Ramos (cell line): ENCODE results near the gene NANOS3.

ENCODE experiments used
- in situ Hi-C: fragments of 300-500 bp; cut with MboI; formaldehyde crosslinking; loops from one replicate; pipeline ENCODE4 v1.14.3; 2022; ENCODE audit warnings: low sequenced_read_pairs; ENCODE audit not compliant: unreplicated experiment

NANOS3 gene

DNA sequence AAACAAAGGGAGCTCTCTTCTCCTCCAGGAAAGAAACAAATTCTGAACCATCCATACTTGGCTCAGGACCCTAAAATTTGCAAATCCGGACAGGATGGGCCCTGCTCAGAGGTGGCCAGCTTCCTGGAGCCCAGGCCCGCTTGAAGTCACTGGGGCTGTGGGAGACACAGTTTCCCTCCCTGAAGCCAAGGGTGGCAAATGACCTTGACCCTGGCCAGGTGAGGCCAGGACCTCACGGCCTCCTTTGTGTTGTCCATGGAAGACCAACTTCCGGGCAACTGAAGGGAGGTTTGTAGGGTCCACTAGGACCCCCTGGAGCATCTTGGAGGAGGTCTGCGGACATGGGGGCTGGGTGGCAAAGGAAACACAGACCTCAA lies 5.5 kb downstream of the NANOS3 start:
- in situ Hi-C loops, result loop anchor here (5.0 kb wide), 1 partner anchor 190 kb away; the partner anchor contains the start of gene MISP3

DNA sequence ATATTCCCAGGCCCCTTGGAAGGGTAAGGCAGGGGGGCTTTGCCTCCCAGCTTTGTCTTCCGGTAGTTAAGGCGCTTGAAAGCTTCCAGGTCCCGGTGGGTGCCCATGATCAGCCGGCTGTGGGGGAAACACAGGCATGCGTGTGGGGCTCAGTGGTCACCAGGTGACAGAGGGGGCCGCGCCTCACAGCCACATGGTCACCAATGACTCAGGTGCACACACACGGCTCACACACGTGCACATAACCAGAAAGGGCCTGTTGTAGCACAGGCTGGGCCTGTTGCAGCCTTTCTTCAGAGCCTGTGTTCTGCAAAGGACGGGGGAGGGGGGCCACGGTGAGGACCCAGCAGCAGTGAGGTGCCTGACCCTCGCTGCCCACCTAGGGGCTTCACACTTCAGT lies 5.9 kb downstream of the NANOS3 start:
- in situ Hi-C loops, result loop anchor here (5.0 kb wide), 1 partner anchor 189 kb away; the partner anchor contains the start of gene MISP3

DNA sequence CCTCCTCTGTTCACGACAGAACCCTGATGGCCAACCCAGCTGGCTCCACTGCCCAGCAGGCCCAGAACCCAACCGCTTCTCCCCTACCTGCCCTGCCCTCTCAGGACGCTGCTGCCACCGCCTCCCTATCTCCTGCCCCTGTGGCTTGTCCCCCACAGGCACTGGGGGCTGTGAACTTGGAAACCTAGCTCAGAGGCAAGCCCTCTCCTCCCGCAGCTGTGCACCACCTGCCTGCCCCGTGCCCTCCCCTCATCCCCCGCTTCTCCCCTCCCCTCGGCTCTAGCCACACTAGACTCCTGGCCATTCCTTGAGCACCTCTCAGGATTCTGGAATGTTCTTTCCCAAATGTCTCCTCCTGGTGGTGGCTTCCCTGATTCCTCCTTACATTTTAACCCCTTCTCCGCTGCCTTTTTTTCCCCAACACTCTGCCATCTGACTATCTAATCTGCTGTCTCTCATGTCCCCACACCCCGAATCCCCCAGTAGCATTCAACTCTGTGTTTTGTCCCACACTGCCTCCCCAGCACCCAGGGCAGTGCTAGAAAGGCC lies 6.7 kb downstream of the NANOS3 start:
- in situ Hi-C loops, result loop anchor here (5.0 kb wide), 1 partner anchor 189 kb away; the partner anchor contains the start of gene MISP3

DNA sequence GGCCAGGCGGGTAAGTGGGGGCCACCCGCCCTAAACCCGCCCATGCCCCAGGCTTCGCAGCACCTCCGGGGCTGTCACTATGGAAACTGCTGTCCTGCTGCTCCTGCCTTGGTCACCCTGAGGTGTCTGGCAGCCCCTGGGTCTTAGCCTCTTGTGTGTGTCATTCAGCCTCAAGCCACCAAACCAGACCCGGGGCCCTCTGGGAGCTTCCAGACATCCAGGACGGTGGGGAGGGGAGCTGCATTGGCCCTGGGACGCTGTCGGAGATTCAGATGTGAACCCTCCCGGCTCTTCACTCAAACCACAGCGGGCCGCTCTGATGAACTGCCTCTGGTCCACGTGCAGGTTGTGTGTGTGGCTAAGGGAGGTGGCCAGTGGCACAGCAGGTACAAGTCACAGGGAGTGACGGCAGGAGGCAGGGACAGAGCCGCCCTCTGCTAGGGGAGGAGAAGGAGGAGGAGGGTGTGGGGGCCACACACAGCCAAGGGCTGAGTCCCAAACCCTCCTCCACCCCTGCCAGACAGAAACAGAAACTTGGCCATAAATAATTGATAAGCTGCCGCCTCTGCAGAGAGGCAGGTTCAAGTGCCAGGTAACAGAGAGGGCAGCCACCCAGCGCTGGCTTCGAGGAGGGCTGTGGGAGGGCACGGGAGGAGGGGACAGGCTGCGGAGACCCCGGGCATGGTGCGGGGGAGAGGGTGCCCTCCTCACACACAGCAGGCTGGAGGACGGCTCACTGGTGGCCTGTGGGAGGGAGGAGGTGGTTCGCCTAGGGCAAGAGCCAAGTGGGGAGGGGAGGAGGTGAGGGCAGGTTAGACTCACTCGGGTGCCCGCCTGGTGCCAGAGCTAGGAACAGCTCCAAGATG lies 8.0 kb downstream of the NANOS3 start:
- in situ Hi-C loops, result loop anchor here (5.0 kb wide), 1 partner anchor 187 kb away; the partner anchor contains the start of gene MISP3

DNA sequence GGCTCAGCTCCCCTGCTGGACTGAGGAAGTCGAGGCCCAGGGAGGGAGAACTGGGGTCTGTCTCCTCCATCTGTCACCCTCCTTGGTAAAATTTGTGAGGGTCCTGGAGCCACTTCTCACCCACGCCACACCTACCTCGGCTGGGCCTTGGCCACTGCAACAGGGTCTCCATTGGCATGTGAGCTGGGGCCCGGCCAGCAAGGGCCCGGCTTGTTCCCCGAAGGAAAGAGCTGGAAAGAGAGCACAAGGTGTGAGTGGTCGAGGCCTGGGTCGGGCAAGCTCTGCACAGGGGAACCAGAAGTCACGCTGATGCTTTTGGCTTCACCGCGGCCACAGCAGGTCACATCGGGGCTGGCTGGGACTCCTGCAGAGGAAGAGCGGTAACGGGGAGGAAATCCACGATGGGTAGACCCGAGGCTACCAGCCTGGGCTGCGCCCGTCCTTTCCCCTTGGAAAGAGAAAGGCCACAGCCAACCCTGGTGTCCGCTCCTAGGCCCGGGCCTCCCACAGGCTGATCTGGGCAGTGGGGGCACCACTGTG lies 9.0 kb downstream of the NANOS3 start:
- in situ Hi-C loops, result no loop called here

DNA sequence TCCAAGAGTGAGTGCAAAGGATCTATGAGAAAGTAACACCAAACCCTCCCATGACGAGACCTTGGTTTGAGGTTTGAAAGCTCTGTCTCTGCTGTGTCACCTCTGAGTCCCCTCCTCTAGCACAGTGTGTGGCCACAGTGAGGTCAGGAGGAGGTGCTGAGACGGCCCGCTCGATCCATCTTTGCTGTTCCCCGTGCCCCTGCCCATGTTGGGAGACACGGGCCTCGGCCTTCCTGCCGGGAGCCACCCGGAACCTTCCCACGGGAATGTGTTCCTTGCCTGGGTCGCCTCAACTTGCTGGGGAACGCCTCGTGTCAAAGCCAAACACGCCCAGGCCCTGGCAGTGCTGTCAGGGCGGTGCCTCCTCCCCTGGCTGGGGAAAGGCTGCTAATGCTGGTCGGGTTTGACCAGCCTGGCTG lies 10.1 kb downstream of the NANOS3 start:
- in situ Hi-C loops, result no loop called here

DNA sequence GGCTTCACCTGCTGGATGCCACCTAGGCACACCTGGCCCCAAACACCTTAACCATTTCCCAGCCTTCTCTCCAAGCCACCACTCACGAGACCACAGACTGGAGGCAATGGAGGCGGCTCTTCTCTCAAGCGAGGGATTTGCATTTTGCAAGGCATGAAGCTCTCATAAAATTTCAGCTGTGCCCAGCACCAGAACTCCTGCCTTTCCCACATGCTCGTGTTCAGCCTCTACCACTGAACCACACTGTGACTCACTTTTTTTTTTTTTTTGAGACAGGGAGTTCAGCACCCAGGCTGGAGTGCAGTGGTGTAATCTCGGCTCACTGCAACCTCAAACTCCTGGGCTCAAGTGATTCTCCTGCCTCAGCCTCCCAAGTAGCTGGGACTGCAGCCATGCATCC lies 10.6 kb downstream of the NANOS3 start:
- in situ Hi-C loops, result no loop called here

DNA sequence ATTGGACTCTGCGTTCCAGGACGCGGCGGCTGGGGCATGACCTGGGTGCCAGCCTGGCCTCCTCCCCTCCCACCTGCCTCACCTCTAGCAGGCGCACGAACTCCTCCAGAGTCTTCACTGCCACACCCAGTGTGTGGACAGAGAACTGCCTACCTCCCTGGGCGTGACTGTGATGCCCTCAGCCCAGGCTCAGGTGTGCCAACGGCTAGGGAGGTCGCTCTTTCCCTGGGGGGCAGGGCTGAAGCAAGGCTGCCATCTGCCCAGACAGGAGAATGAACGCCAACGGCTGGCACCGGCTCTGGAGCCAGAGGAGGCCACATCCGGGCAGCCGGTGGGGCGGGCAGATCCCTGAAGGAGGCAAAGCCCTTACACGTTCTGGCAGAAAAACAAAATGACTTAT lies 11.3 kb downstream of the NANOS3 start:
- in situ Hi-C loops, result no loop called here

DNA sequence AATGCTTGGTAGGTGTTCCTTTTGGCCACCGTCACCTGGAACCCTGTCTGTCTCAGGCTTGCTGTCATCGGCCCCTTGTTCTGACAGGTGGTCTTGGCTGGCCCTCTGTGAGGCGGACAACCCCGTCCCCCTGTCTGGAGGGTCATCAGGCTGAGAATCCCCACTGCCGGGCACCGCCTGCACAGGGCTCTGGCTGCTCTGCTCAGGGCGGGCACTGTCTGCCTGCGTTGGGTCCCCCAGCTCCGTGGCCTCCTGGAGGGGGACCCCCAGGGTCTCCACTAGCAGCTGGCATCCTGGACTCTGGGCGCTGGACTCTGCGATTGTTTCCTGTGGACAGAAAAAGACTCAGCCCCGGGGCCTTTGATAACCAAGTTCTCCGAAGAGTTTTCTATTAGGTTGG lies 13.2 kb downstream of the NANOS3 start:
- in situ Hi-C loops, result no loop called here

DNA sequence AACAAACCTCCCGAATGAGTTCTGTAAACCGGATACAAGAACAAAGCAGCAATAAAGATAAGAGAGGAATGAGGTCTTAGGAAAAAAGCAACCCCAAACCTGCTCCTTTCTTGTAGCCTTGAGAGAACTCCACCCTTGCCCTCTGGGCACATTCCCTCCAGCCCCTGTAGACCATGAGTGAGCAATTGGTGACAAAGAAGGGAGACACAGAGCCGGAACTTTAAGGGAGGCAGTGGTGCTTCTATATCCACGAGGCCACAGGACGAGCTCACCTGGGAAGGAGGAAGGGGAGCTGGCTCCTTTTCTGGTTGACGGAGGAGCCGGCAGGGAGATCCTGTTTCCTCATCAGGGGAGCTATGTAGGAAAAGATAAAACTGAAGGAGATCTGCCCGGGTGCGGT lies 15.9 kb downstream of the NANOS3 start:
- in situ Hi-C loops, result no loop called here

DNA sequence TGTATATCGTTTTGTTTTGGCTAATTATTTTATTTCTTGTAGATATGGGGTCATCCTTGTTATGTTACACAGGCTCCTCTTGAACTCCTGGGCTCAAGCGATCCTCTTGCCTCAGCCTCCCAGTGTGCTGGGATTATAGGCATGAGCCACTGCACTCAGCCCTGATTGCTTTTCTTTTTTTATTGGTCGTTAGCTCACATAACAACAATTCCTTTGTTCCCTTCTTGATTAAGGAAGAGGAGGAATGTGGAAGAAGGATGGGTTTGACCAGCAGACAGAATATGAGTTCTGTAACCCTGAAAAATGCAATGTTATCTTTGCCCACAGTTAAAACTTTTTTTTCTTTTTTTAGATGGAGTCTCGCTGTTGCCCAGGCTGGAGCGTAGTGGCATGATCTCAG lies 17.6 kb downstream of the NANOS3 start:
- in situ Hi-C loops, result no loop called here

DNA sequence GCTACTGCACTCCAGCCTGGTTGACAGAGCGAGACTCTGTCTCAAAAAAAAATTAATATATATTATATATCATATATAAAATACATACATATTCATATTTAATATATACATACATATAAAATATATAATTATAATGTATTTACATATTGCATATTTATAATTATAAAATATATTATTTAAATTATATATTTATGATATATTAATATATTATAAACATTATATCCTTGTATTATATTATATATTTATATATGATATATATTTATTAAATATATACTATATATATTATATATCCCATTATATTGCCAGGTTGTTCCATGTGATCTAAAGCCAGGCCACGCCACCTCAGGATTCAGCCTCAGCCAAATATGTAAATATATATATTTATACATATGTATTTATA lies 19.3 kb downstream of the NANOS3 start:
- in situ Hi-C loops, result no loop called here

DNA sequence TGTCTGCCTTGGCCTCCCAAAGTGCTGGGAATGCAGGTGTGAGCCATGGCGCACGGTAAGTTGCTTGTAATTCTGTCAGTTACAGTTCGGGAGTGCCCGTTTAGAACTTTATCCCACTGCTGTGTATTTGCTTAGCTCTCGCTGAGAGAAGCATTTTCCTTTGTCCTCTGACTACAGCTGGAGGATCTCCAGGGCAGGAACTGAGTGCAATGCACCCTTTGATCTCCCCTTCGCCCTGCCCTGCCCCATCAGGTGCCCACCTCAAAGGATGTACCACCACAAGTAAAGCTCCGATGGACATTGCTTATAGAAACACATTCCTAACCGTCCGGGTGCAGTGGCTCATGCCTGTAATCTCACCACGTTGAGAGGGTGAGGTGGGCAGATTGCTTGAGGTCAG lies 22.5 kb downstream of the NANOS3 start:
- in situ Hi-C loops, result no loop called here

DNA sequence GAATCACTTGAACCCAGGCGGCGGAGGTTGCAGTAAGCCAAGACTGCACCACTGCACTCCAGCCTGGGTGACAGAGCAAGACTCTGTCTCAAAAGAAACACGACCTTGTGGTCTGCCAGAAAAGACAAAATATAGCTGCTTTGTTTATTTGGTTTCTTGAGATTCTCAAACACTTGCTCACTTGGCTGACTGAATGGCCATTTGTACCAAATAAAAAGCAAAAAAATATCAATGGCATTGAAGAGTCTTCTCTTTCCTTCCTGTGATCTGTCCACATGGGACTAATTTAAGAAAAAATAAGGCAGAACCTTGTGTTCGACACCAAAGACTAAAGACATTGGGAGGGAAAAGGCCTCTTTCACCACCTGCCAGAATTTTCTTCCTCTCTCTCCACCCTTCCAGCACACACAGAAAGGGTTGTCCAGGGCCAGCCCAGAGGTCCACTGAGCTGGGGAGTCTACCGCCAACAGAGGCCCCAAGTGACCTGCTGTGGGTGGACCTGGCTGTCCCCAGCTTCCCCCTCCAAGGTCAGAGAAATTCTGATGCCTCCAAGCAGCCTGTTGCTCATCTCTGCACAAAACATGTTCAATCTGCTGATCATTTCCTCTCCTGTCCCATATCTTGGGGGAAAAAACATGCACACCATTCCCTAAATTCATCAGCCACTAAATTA lies 23.1 kb downstream of the NANOS3 start:
- in situ Hi-C loops, result no loop called here

DNA sequence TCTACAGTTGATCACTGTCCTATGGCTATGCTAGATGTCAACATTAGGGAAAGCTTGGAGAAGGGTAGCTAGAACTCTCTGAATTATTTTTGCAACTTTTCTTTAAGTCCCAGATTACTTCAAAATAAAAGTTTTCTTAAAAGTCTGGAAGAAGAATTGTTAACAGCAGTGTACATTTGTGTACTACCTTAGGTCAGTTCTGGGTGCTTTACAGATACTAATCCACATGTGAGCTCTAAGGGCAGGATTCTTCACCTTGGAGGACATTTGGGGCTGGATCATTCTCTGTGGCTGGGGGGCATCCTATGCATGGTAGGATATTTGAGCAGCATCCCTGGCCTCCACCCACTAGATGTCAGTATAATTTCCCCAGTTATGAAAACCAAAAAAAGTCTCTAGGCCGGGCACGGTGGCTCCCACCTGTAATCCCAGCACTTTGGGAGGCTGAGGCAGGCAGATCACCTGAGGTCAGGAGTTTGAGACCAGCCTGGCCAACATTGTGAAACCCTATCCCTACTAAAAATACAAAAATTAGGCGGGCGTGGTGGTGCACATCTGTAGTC lies 26.1 kb downstream of the NANOS3 start:
- in situ Hi-C loops, result no loop called here

DNA sequence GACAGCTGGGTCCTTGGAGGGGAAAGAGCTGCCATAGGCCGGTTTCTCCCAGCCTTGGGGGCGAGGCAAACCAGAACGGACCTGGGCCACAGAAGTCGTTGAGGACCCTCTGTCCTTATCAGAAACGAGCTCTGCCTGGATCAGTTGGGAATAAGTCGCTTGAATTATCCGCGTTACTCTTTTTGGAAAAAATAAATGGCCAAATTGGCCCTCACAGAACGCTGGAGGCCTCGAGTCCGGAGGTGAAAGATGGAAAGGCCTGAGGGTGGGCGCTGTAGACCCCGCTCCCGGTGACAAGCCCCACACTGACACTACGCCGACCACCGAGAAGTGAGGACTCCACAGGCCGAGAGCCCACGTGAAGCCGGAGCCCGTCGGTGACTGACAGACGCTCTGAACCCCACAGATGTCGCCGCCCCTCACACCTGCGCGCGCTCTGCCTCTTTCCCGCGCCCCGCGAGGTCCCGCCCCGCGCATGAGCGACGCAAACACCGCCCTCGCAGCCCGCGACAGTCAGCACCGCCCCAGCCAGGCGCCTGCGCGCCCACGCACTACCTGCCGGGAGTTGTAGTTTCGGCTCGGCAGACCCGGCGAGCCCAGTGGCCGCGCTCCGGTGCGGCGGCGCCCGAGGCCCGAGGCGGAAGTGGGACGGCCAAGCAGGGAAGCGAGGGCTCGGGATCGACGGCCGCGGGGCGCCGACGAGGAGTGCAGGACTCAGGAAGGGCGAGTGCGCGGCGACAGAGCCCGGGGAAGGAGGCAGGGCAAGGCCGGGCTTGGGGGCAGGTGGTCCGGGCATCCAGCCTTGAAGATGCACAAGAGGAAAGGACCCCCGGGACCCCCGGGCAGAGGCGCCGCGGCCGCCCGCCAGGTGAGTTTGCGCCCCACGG lies 28.9 kb downstream of the NANOS3 start, which contains the start of the genes BRME1 and CC2D1A:
Gene BRME1, minus strand, starts transcription at position 484 of the 887 bp plus-strand sequence. CDS start 1,225 bp downstream, outside the sequence.
Gene CC2D1A, plus strand, starts transcription at position 568 of the 887 bp plus-strand sequence. Its CDS starts 241 bp downstream, at position 809.
- in situ Hi-C loops, result no loop called here

DNA sequence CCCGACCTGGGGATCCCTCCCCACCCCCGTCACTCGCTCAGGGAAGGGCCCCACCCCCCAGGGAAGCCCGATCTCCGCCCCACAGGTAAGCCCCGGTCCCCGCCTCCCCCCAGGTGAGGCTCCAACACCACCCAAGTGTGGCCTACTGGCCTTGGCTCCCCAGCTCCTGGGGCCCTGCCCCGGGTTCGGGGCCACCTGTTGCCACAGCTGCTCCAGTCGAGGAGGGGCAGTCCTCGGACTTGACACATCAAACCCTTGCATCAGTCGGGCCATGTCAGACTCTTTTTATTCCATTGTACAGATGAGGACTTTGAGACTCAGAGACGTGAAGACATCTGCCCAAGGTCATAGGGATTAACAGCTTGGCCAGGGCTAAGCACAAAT lies 29.6 kb downstream of the NANOS3 start:
- in situ Hi-C loops, result no loop called here

DNA sequence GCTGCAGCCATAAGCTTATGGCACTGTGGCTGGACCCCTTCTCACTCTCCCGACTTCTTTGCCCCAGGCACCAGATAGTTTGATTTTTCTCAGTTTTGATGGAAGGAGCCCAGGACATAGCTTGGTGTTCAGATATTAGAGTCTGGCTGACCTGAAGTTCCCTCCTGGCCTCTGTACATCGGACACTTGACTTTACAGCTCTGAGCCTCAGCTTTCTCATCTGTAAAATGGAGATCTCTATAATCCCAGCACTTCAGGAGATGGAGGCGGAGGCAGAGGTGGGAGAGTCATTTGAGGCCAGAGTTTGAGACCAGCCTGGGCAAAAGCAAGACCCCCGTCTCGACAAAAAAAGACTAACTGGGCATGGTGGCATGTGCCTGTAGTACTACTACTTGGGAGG lies 30.0 kb downstream of the NANOS3 start:
- in situ Hi-C loops, result no loop called here

DNA sequence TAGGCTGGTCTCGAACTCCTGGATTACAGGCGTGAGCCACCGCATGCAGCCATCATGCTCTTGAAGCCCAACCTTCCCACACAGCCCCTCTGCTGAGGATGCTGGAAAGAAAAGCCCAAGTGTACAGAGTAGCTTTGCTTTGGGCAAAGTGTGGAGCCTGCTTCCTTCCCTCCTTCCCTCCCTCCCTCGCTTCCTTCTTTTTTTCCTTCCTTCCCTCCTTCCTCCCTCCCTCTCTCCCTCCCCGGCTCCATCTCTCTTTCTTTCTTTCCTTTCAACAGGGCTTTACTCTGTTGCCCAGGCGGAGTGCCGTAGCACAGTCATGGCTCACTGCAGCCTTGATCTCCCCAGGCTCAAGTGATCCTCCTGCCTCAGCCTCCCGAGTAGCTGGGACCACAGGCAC lies 31.7 kb downstream of the NANOS3 start:
- in situ Hi-C loops, result no loop called here
